ENCODE measurements around the gene CEP104.
A peak's percentile ranks its signal among the peaks of the same experiment; 100 is the strongest.

Gene CEP104

DNA sequence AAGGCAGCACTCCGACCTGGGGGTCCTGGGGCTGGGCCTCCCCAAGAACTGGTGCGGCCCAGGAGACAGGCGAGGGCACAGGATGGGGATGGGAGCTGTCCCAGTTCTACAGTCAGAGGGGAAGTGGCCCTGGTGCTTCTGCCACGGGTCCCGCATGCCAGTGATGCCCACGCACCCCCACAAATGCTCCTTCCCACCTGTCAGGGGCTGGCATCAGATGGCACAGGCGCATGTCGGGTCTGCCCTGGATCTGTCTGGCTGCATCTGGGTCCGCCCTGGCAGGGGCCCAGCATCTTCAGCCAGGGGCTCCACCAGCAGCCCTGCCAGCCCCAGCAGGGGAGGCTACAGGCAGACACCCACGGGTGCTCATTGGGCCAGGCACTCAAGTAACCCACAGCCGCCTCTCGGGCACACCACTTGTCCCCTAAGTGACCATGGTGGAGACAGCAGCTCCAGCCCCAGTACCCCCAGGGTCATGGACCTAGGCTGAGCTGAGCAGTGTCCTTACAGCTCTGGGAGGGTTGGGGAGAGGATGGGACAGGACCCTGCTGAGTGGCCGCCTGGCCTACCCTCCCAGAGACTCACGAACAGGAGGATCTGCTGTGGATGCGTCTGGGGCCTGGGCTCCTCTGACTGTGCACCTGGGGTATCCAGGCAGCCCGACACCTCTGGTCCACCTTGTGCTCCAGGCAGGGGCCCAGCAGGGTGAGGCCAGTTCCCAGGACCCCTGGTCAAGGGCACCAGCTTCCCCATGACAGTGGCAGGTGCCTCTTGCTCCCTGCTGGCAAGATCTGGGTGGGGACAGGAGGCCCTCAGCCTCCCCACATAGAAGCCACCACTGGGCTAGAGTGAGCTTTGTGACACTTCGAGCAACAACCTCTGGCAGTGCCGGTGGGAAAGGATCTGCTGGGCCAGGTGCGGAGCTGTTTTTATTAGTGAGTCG is 79.1 kb downstream of the CEP104 start:
- no peak for FAIRE-seq
- DNase-seq (ENCODE audit: insufficient read length, low spot score), result no peak
- TF ChIP-seq, protein P1, sequence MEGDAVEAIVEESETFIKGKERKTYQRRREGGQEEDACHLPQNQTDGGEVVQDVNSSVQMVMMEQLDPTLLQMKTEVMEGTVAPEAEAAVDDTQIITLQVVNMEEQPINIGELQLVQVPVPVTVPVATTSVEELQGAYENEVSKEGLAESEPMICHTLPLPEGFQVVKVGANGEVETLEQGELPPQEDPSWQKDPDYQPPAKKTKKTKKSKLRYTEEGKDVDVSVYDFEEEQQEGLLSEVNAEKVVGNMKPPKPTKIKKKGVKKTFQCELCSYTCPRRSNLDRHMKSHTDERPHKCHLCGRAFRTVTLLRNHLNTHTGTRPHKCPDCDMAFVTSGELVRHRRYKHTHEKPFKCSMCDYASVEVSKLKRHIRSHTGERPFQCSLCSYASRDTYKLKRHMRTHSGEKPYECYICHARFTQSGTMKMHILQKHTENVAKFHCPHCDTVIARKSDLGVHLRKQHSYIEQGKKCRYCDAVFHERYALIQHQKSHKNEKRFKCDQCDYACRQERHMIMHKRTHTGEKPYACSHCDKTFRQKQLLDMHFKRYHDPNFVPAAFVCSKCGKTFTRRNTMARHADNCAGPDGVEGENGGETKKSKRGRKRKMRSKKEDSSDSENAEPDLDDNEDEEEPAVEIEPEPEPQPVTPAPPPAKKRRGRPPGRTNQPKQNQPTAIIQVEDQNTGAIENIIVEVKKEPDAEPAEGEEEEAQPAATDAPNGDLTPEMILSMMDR (IDR thresholded peaks at IDR 0.05; ENCODE audit: insufficient read depth, missing control alignments), result no peak

DNA sequence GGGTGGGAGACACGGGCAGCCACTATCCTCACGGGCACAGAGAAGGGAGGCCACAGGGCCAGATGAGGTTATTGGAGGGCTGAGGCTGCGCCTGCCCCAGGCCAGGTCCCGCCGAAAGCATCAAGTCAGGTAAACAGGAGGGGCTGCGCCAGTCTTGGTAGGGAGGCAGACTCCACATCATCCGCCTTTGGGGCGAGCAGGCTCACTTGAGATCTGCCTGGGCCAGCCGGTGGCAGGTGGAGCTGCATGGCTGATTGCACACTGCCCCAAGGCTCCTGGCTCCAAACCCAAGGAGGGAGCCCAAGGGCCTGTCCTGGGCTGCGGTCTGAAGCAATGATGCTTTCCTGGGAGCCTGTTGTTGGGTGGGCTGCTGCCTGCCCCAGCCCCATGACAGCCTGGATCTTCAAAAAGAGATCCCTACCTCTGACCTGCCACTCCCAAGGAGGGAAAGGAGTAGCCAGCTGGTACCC is 79.9 kb downstream of the CEP104 start:
- TF ChIP-seq, protein P1 (IDR thresholded peaks at IDR 0.05; ENCODE audit: insufficient read depth, missing control alignments), result no peak
- no peak for FAIRE-seq
- DNase-seq (ENCODE audit: insufficient read length, low spot score), result no peak

DNA sequence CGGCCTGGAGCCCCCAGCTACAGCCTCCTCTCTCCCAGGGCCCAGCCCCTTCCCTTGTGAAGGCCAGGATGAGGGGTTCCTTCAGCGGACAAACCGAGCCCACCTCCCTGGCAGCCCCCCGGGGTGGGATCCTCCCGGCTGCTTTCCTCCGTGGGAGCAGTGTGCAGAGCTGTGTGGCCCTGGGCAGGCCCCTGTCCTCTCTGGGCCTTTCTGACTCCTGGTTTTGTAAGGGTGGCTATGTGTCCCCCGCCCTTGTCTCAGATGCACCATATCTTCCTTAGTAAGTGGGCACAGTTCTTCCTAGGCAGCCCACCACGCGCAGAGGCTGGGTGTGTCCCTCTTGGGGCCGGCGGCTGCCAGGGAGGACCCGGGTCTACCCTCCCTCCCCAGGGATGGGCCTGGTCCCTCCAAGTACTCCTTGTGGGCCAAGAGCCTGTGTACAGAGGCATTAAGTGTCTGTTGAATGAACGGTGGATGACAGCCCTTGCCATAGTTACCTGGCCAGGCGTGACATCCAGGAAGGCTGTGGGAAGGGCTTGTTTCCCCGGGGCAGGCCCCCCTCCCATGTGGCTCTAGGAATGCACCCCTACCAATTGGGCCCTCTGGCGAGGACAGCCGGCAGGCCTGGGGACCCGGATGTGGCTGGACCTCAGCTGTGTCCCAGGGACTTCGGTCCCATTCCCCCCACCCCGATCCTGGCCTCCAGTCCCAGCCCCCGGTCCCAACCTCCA is 80.6 kb downstream of the CEP104 start:
- DNase-seq (ENCODE audit: insufficient read length, low spot score) (no peak), FAIRE-seq (no peak)
- TF ChIP-seq, protein P1 (IDR thresholded peaks at IDR 0.05; ENCODE audit: insufficient read depth, missing control alignments), result no peak

DNA sequence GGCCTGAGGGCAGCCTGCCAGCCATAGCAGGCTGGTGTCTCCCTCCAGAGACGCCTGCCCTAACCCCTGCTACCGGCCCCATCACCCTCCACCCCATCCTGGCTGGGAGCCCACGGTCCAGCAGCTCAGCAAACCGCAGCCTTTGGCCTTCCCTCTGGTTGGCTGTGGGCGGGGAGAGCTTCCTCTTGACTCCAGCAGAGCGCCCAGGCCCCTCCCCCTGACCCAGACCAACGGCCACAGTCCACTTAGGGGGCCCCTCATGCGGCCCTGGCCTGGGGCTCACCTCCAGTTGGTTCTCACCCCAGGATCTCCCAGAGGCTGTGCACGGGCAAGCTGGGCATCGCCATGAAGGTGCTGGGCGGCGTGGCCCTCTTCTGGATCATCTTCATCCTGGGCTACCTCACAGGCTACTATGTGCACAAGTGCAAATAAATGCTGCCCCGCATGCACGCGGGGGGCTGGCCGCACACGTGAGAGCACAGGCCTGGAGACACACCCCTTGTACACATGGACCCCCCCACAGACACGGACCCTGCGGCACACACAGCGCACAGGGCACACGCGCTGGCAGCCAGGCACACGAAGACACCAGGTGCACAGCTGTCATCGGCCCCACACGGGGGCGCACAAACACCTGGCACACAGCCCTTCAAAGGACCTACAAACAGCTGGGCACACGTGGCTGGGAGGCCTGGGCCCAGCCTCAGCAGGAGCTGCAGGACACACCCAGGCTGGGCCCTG is 81.4 kb downstream of the CEP104 start:
- FAIRE-seq, result no peak
- no peak for DNase-seq (ENCODE audit: insufficient read length, low spot score)

DNA sequence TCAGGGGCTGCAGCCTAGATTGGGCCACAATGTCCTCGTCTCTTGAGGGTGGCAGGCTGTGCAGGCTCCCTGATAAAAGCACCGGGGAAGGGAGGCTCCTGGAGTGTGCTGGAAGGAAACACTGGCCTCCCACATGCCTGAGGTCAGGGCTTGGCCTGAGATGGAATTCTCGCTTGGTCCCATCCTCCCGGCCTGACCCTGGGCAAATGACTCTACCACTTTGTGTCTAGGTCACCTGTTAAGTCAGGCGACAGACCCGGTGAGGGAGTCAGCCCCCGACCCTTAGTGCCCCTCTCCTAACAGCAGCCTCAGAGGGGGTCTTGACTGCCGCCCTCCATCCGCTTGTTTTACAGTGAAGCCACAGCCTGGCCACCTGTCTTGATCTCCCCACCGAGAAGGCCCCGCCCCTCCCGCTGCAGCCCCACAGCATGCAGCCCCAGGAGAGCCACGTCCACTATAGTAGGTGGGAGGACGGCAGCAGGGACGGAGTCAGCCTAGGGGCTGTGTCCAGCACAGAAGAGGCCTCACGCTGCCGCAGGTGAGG is 82.0 kb downstream of the CEP104 start:
- DNase-seq (ENCODE audit: insufficient read length, low spot score) (no peak), FAIRE-seq (no peak)
- TF ChIP-seq, protein P1 (IDR thresholded peaks at IDR 0.05; ENCODE audit: insufficient read depth, missing control alignments), result no peak

More for the DNA sequence above, 81.4 kb downstream of the CEP104 start:
- TF ChIP-seq, protein P1 (IDR thresholded peaks at IDR 0.05; ENCODE audit: insufficient read depth, missing control alignments), result peak; percentile 29

DNA sequence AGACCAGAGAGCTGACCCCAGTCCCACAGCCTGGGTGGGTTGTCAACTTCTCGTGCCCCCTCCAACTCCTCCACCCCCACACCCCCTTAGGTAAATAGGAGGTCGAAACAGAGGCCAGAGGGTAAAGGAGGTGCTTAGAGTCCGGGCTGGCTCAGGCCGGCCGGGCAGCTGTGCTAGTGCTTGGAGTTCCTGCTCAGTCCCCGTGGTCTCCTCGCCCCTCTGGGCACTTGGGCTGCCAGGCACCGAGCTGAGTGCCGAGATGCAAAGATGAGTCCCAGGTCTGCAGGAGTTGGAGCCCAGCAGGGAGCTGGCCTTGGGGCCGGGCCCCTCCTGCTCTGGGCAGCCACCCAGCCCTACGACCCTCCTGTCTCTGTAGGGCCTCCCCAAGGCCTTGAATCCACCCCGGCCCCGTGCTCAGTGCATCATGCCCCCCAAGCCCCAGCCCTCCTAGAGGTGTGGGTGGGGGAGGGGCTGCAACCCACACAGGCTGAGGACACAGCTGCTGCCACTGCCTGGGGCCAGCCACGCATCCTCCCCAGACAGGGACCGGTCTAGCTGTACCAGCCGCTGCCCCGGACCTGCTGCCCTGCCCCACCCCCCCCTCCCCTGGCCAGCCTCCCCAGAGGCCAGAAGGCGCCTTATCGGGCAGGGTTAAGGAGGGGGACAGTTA is 82.6 kb downstream of the CEP104 start:
- FAIRE-seq (no peak), DNase-seq (ENCODE audit: insufficient read length, low spot score) (no peak)

More for the DNA sequence above, 82.6 kb downstream of the CEP104 start:
- TF ChIP-seq, protein P1 (IDR thresholded peaks at IDR 0.05; ENCODE audit: insufficient read depth, missing control alignments), result no peak

Data from D721Med (cell line).